Measurements from ENCODE around the gene TICRR.
A peak's percentile ranks its signal among the peaks of the same experiment; 100 is the strongest.
"Not testable (repeated sequence)": the region's sequence is repeated elsewhere in the genome, so short reads cannot be mapped to it uniquely, and the experiment has no call there.

TICRR gene

DNA sequence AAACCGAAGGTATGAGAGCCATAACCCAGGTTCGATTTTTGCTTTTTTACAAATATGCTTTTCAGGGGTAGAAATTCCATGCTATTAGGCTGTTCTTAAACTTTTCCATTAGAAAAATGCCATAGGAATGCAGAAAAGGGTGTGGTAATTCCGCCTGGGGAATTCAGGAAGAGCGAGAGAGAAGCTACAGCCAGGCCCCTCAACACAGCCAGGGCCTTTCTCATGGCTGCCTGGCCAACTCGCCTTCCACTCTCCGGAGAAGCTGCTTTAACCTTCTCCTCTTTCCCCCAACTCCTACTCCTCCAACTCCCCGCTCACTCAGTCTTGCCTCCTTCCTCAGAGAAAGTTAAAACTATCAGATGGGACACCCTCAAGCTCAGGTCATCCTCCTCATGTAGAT is 9.1 kb upstream of the TICRR start:
- DNase-seq (ENCODE audit: low spot score), result no peak

GRCh38 chr15:89566621-89567294 is 8.5 kb upstream of the TICRR start:
- no peak for DNase-seq (ENCODE audit: low spot score)

DNA sequence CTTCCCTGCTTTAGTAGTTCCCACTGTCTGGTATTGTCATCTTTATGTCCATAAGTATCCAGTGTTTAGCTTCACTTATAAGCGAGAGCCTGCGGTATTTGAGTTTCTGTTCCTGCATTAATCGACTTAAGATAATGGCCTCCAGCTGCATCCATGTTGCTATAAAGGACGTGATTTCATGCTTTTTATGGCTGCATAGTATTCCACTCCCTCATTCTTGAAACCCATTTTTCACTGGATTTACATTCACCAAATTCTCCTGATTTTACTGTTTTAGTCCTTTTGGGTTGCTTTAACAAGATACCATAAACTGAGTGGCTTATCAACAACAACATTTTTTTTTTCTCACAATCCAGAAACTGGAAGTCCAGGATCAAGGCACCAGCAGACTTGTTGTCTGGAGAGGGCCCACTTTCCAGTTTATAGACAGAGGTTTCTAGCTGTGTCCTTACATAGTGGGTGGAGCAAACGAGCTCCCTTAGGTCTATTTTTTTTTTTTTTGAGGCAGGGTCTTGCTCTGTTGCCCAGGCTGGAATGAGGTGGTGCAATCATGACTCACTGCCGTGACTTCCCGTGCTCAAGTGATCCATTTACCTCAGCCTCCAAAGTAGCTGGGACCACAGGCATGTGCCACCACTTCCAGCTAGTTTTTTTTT is 6.1 kb upstream of the TICRR start:
- no peak for DNase-seq (ENCODE audit: low spot score)

DNA sequence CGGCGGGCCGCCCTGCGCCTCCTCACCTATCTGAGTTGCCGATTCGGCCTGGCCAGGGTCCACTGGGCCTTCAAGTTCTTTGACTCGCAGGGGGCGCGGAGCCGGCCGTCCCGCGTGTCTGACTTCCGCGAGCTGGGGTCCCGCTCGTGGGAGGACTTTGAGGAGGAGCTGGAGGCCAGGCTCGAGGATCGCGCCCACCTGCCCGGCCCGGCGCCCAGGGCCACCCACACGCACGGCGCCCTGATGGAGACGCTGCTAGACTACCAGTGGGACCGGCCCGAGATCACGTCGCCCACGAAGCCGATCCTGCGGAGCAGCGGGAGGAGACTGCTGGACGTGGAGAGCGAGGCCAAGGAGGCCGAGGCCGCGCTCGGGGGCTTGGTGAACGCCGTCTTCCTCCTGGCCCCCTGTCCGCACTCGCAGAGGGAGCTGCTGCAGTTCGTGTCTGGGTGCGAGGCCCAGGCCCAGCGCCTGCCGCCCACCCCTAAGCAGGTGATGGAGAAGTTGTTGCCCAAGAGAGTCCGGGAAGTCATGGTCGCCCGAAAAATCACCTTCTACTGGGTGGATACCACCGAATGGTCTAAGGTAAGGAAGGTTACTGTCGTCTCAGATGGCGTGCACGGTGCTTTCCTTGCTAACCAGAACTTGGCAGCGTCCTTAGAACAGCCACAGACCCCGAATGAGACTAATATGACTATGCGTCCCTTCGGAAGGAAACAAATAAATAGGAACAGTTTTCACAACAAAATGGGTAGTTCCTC is 567 bp downstream of the TICRR start:
- no peak for DNase-seq (ENCODE audit: low spot score)

- no peak for DNase-seq (ENCODE audit: low spot score)
These were observed 1.1 kb downstream of the TICRR start for GRCh38 chr15:89576417-89576773.

DNA sequence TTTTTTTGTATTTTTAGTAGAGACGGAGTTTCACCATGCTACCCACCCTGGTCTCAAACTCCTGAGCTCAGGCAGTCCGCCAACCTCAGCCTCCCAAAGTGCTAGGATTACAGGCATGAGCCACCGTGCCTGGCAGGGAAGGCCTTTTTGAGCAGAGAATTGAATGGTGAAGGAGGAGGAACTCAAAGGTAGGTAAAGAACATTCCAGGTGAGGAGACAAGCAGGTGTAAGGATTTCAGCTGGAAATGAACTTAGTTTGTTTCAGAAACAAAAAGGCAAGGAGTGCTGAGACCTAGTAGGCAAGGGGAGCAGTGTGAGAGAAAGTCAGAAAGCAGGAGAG is 2.5 kb downstream of the TICRR start:
- DNase-seq (ENCODE audit: low spot score), result no peak

DNA sequence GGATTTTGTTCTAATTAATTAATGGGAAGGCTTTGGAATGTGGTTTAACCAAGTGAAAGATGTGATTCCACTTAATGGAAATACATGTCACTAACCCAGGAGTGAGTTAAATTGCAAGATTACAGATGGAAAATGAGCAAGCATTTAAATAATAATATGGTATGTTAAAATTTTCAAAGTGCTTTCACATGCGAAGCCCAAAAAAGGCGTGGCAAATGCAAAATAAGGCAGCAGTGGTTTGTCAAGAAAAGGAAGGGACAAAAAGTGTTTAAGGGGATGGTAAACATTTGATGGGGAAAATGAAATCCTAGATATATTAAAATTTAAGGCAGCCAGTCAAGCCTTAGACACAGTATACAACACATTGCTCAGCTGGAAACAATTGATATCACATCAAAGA is 2.9 kb downstream of the TICRR start:
- no peak for DNase-seq (ENCODE audit: low spot score)

GRCh38 chr15:89580747-89581146 is 5.5 kb downstream of the TICRR start:
- DNase-seq (ENCODE audit: low spot score), result not testable (repeated sequence)

GRCh38 chr15:89586651-89587050 is 11.4 kb downstream of the TICRR start:
- DNase-seq (ENCODE audit: low spot score), result no peak

GRCh38 chr15:89587955-89588354 is 12.7 kb downstream of the TICRR start:
- DNase-seq (ENCODE audit: low spot score), result peak; percentile 35

GRCh38 chr15:89591834-89592233 is 16.6 kb downstream of the TICRR start:
- DNase-seq (ENCODE audit: low spot score), result no peak

GRCh38 chr15:89593018-89593417 is 17.7 kb downstream of the TICRR start:
- no peak for DNase-seq (ENCODE audit: low spot score)

GRCh38 chr15:89599021-89599420 is 23.8 kb downstream of the TICRR start:
- DNase-seq (ENCODE audit: low spot score), result no peak

DNA sequence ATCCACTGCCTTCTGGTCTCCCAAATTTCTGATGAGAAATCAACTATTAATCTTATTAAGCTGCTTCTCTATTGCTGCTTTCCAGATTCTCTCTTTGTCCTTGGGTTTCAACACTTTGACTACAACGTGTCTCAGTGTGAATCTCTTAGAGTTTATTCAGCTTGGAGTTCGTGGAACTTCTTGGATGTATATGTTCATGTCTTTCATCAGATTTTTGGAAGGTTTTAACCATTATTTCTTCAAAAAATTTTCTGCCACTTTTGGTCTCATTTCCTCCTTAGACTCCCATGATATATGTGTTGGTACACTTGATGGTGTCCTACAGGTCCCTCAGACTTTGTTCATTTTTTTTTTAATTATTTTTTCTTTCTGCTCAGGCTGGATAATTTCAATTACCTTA is 36.0 kb downstream of the TICRR start:
- DNase-seq (ENCODE audit: low spot score), result no peak

DNA sequence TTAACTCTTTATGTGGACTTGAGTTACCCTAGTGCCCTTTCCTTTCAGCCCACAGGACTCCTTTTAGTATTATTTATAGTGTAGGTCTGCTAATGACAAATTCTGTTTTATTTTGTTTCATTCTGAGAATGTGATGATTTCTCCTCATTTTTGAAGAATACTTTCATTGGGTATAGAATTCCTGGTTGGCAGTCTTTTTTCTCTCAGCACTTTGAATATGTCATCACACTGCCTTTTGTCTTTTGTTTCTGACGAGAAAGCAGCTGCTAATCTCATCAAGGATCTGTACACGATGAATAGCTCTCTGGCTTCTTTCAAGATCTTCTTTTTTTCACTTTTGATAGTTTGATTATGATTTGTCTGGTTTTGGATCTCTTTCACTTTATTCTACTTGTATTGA is 37.8 kb downstream of the TICRR start:
- DNase-seq (ENCODE audit: low spot score), result no peak

GRCh38 chr15:89614164-89614563 is 38.9 kb downstream of the TICRR start:
- no peak for DNase-seq (ENCODE audit: low spot score)

GRCh38 chr15:89615135-89615534 is 39.9 kb downstream of the TICRR start:
- DNase-seq (ENCODE audit: low spot score), result no peak

DNA sequence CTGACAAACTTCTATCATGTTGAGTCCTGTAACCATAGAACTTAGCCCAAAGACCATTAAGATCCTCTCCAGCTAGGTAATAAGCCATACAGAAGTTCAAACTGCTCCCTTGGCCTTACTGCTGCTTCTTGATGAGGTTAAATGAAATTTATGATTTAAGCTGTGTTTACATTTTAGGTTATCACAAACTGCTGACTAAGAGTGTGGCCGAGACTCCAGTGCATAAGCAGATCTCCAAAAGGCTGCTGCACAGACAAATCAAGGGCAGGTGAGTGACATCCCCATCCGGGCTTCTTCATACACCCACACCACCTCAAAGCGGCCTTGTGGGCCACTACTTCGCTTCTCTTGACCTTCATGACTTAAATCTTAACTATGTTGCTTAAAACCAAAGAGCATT is 41.0 kb downstream of the TICRR start:
- no peak for DNase-seq (ENCODE audit: low spot score)

DNA sequence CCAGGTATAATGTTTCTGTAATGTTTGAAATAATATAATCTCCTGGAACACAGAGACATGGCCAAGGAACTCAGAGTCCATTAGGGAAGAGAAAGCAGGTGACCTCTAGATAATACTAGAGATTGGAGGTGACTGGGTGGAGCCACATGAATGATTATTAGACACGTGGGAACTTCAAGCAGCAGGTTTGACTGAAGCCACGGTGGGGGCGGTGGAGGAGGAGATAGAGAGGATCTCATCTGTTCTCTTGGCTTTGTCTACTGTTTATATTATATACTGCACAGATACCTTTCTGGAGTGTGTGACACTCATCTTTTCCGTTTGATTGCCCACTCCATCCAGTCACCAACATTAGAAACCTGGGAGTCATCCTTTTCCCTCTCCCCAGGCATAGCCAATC is 46.3 kb downstream of the TICRR start:
- DNase-seq (ENCODE audit: low spot score), result no peak

GRCh38 chr15:89623165-89623564 is 47.9 kb downstream of the TICRR start:
- peak; percentile 22 for DNase-seq (ENCODE audit: low spot score)

DNA sequence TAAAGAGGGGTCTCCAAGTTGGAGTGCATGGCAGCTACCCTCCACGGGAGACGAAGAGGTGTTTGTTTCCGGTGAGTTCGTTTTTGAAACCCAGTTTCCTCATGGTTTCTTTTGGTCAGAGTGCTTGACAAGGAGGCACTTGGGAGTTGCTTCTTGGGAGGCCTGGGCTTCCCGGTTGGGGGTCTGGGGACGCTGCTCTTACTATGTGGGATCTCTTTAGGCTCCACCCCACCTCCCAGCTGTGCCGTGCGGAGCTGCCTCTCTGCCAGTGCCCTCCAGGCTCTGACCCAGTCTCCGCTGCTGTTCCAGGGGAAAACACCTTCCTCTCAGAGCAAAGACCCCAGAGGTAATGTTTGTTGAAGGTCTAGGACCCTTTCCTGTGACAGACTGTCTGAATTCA is 50.4 kb downstream of the TICRR start:
- DNase-seq (ENCODE audit: low spot score), result no peak

DNA sequence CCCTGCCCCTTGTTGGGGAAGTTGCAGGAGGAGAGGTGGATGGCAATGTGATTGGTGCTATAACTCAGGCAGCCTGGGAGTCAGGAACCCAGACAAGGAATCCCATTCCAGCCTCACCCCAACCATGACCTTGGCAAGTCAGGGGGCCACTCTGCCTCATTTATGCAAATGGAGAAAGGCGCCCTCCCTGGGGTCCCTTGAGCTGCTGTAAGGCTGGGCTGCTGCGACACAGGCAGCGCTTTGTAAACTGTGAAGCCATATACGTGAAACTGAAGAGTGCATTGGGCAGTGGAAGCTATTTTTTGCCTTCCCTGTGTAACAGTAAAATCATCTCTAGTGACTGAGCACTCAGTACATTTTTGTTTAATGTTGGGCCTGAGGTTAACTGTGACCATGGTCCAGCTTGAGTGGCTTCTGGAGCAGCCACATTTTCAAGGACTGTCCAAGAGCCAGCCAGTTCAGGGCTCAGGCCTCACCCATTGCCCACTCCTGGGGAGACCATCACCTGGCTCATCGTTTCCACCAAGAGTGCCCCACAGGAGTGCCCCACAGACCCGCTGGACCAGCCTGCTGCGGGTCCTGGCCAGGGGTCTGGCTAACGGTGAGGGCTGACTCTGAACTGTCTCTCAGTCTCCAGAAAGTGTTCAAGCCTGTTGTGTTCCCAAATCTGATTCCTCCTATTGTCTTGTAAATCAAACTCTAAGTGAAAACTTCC is 52.1 kb downstream of the TICRR start:
- DNase-seq (ENCODE audit: low spot score), result no peak

DNA sequence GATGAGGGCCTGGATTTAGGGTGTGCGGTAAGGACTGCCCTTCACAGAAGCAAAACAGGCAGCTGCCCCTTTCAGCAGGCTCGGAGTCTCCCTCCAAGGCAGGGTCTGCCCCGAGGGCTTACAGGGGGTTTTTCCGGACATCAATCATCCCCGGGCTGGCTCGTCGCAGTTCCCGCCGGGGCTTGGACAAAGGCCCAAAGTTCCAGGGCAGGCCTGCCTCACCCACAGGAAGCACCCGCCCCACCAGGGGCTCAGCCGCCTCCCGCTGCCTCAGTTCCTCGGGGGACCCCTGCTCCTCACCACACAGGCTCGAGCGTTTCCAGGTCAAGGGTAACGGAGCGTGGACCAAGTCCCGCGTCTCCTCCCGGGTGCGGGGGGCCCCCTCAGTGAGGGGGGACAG is 53.0 kb downstream of the TICRR start:
- no peak for DNase-seq (ENCODE audit: low spot score)
